HG03060 (cell line): ENCODE measurements around the gene TJP1.
"Not testable (repeated sequence)": the region's sequence is repeated elsewhere in the genome, so short reads cannot be mapped to it uniquely, and the experiment has no call there.

Source experiments
- ATAC-seq: cut with Tn5 transposase; IDR thresholded peaks from one replicate; pipeline ENCODE4 v1.9.1; 2021; ENCODE audit warnings: low read depth, moderate number of reproducible peaks; ENCODE audit not compliant: unreplicated experiment

The TJP1 gene

DNA sequence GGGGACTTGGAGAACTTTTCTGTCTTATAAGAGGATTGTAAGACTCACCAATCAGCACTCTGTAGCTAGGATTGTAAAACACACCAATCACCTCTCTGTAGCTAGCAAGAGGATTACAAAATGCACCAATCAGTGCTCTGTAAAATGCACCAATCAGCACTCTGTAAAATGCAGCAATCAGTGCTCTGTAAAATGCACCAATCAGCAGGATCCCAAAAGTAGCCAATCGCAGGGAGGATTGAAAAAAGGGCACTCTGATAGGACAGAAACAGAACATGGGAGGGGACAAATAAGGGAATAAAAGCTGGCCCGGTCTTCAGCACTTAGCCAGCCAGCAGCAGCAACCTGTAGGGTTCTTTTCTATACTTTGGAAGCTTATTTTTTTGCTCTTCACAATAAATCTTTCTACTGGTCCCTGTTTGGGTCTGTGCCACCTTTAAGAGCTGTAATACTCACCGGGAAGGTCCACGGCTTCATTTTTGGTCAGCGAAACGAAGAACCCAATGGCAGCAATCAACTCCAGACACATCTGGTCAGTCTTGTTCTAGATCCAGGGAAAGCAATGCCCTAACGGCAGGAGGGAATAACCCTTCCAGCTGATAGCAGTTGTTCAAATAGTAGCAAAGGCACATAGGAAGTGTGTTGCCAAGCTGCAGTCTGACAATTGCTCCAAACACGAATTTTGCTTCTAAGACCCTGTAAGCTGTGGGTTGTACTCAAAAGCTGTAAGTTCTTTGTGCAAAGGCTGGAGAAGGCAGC lies 135.6 kb downstream of the TJP1 start:
- no peak for ATAC-seq

DNA sequence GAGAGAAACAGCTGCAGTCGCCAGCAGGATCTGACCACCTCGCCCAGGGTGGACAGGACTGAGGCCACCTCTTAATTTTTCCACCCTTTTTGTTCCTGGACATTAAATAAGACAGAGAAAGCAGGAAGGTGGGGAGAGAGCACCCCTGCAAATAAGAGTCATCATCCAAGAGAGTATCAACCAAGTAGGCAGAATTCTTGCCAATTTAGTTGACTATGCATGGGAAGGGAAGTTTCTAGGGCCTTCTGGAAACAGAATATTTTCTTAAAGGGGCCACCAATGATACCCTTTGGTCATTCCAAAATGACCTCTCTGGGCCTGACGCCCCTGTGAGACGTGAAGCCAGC lies 136.2 kb downstream of the TJP1 start:
- no peak for ATAC-seq

DNA sequence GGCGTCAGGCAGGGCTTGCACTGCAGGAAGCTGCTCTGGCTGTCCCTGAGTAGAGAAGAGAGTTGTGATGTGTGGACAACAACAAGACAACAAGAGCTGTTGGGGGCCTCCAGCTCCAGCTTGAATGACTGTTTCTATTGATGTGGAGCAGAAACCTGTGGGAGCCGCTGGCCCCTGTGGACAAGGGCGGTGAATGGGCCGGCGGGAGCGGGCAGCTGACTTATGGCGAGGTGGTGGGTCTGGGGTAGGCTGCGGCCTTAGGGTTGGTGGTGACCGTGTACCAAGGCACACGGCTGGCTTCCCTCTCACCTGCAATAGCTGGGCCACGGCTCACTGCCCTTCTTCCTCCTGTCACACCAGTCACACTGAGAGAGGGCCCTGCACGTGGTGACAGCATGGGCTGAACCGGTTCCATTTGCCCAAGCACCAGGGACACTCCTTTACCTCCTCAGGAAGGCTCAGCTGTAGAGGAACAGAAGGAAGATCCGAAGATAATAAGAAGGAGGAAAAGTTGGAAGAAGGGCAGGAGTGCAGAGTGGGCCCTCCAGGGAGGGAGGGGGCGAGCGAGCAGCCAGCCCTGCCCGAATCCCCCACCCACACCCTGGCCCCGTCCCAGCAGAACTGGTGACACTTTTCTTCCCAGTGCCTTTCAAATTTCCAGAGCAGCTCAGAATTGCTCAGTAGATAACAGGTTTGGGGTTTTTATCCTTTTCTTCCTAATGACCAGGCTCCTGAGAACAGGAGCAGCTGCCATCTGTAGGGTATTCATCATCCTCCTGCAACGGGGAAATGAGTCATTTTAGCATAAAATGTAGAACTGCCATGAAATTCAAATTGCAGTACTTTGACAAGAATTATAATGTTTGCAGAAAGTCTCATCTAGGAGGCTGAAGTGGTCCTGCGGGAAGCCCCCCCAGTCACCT lies 136.9 kb downstream of the TJP1 start:
- no peak for ATAC-seq

DNA sequence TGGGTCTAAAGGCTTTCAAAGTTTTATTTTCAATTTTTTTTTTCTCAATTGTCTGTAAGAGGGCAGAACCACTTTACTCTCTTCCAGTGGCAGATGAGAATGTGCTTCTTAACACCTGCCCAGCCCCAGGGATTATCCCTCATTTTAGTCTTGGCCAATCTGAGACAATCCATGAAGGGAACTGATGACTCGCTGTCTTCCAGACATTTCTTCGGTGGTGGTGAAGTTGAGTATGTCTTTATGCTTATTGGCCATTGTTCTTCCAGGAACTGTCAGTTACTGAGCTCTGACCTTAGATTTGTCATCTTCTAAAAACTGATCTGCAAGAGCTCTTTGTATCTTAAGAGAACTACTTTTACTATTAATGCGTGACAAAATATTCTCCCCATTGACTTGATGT lies 139.5 kb downstream of the TJP1 start:
- no peak for ATAC-seq

DNA sequence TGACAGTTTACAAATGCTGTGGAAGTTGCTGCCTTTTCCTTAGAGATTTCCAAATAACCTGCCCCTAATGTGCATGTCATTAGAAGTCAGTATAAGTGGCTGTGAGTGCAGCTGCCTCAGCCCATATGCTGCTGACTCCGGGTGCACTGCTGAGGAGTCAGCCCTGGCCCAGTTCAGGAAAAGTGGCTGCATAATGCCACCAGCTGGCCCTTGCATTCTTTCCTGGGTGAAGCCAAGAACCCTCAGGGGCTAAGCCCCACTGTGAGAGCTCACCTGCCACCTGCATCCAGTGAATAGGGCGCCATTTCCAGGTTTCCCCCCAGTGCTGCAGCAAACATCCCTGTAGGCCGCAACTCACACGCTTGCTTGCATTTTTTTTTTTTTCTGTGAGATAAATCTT lies 139.9 kb downstream of the TJP1 start:
- ATAC-seq = no peak

DNA sequence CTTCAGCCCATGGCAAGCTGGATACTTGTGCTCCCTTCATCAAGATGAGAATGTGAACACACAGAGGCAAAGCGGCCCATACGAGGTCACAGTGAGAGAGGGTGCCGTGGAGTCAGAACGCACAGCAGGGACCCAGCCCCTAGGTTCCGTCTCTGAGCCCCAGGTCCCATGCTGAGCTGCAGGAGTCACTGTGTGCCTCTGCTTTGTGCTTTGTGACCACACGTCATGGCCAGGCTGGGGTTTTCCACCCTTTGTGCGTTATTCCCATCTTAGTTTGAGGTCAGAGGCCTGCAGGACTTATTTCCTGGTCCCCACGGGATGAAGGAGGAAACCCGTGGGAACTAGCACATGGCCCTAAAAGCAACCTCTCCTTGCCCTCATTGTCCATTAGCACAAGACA lies 140.3 kb downstream of the TJP1 start:
- ATAC-seq = no peak

DNA sequence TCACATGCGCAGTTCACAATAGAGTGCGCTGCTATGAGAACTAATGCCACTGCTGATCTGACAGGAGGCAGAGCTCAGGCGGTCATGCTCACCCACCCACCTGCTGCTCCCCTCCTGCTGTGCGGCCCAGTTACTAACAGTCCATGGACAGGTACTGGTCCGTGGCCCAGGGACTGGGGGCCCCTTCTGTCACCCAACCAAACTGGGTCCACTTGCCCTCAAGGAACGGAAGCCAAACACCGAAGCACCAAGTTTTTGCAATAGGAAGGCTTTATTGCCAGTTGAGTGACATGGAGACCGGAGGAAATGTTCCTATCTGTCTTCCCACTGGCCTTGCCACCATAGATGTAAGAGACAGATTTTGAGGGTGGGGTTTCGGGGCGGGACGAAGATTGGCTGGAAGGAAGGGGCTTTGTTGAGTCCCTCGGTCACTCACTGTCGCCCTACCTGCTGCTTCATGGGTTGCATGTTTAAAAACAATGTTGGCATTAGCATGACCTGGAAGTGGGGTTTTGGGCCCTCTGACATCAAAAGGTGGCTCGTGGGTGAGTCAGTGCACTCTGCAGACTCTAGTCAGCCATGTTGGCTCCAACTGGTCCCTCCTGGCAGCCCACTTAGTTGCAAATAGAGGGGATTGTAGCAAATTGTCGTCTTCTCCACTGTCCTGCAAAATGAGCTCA lies 141.0 kb downstream of the TJP1 start:
- ATAC-seq = no peak

DNA sequence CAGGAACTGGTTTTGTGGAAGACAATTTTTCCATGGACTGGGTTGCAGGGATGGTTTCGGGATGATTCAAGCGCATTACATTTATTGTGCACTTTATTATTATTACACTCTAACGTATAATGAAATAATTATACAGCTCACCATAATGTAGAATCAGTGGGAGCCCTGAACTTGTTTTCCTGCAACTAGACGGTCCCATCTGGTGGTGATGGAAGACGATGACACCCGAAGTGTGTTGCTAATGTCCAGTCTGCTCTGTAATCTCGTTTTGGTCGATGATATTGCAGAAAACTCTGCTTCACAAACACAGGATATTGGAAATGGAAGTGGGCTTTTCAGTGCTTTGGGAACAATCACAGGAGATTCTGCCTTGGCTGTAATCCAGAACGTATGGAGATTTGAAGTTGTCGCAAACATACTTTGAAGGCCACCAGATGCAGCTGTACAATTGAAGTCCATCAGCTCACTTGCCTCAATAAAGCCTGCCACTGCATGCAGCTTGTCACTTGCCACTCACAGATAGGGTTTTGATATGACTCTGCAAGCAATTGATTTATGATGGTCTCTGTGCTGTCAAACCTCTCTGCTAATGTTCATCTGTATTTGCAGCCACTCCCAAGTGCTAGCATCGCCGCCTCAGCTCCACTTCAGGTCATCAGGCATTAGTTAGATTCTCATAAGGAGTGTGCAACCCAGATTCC lies 141.7 kb downstream of the TJP1 start:
- no peak for ATAC-seq

DNA sequence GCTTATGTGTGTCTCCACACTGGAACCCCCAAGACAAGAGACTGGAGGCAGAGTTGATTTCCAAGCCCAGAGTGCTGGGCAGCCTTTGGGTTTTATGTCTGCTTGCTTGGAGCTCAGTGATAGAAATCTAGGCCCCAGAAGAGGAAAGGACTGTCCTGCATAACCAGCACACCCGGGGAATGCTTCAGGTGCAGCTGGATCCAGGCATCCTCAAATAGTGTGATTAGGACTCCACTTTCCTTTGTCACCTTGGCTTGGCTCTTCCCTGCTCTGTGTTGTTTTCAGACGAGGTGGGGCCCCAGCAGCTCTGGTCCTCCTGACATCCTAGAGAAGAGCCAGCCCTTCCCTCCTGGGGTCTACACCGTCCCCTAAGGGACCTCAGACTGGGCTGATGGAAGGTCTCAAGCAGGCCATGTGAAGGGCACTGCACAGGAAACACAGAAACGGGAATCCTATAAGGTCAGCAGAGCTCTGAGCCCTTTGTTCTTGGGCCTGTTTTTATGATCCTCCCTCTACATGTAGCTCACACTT lies 143.7 kb downstream of the TJP1 start:
- ATAC-seq = no peak

DNA sequence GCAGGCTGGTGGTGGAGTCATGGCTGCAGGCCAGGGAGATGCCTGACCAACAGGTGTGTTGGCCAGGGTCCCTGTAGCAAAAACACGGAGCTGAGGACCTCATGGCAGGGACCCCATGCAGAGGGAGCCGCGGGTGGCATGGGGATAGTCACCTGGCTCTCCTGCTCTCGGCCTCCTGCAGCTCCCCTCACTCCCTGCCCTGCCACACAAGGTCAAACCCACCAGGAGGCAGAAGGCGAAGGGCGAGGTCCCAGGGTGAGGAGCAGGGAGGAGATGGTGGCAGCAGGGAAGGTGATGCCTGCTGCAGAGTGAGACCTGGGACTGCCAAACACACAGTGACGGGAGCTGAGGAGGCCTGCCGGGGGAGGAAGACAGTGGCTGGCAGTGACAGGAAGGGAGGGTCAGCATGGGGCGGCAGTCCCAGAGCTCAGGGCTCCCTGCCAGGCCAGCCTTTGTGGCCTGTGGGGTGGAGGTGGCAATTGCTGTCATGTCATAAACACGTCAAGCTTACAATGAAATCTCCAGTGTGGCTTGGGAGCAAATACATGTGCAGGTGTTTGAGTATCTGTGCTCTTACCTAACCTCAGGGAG lies 144.3 kb downstream of the TJP1 start:
- ATAC-seq = no peak

DNA sequence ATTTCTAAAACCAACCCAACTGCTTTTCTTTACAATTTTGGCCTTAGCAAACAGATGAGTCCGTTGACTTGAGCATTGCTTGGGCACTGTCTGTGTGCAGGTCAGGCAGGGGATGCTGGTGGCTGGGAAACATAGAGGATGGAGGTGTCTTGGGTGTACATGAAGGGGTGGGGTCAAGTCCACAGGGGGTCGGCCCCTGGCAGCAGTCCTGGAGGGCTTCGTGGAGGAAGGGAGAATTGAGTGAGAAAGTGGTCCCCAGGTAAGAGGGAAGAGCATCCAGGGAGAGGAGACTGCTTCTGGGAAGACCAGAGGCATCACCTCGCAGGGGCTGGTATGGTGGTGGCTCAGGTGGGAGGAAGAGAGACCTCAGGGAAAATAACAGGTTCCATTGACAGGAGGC lies 144.8 kb downstream of the TJP1 start:
- ATAC-seq = no peak

DNA sequence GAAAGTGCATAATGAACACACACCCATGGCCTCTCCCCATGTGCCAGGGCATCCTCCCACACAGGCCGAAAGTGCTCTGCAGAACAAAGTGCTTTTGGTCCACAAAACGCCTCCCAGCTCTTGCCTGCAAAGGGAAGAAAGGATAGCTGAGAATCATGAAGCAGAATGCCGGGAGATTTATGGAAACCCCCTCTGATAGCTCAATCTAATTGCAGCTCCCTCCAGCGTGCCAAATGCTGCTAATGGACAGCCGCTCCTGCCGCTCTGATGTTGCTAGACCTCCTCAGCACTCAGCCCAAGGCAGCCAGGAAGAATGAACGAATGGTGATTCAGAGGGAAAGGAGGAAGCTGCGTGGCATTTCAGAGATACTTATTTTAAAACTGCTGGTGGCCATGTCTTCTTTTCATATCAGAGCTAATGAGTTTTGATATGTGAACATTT lies 145.3 kb downstream of the TJP1 start:
- no peak for ATAC-seq

DNA sequence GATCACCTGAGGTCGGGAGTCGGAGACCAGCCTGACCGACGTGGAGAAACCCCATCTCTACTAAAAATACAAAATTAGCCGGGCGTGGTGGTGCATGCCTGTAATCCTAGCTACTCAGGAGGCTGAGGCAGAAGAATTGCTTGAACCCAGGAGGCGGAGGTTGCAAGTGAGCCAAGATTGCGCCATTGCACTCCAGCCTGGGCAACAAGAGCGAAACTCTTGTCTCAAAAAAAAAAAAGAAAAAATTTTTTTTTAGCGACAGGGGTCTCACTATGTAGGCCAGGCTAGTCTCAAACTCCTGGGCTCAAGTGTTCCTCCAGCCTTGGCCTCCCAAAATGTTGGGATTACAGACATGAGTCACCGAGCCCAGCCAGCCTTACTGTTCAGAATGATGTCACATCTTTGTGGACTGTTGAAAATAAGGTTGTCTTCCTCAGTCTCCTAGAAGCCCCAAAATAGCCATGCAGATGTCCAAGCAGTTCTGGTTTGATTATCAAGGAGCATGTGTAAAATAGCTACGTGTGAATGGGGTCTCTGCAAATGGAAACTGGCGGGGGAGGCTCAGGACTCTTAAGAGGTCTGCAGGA lies 145.8 kb downstream of the TJP1 start:
- not testable (repeated sequence) for ATAC-seq

DNA sequence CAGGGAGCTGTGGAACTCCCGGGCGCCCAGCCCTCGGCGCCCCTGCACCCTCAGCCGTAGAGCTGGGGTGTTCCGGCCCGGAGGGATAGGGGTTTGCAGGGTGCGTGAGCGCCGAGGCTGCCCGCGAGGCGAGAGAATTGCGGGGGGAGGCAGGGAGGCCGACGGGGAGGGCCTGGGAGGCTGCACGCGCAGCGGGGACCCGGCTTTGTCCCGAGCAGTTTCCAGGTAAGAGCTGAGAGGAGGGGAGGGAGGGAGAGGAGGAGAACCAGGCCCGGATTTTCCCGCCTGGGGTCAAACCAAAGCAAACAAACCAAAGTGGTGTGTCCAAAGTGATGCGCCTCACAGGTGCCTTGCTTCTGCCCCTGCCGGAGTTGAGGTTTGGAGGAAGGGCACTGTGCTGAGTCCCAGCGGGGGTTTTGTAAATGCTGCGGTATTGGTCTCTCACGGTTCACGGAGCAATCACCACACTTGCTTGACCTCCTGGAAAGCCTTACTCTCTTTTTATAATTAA lies 146.4 kb downstream of the TJP1 start:
- ATAC-seq = no peak

DNA sequence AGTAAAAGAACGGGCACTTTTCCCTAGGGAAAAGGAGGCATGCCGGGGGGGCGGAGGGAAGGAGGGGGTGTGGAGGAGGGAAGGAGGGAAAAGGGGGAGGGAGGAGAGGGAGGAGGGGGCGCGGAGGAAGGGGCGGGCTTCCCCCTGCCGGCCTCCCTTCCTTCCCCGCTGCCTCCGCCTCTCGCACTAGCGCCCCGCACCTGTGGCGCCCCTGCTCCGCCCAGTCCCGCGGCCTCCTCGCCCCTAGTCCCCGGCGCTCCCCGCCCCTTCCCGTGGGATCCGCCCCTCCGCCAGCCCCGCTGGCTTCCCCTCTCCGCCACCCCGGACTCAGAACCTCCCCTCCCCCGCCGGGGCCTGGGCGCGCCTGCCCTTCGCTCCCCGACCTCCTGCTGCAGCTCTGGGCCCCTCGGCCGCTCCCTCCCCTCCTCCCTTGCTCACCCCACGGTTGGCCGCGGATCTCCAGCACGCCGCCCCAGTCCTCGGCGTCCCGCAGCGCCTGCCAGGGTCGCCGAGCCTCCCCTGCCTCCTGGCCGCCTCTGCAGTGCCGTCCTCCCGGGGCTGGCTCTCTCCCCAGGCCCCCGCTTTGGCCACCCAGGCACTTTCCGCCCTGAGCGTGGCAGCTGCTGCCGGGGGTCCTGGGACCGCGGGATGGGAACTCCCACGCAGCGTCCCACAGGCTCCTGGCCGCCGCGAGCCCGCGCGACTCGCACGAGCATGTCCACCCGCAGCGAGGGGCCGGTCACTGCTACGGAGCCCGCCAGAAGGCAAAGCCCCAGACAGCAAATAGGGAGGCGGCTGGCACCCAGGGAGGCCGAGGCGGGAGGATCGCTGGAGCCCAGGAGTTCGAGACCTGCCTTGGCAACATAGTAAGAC lies 147.4 kb downstream of the TJP1 start:
- ATAC-seq = no peak

DNA sequence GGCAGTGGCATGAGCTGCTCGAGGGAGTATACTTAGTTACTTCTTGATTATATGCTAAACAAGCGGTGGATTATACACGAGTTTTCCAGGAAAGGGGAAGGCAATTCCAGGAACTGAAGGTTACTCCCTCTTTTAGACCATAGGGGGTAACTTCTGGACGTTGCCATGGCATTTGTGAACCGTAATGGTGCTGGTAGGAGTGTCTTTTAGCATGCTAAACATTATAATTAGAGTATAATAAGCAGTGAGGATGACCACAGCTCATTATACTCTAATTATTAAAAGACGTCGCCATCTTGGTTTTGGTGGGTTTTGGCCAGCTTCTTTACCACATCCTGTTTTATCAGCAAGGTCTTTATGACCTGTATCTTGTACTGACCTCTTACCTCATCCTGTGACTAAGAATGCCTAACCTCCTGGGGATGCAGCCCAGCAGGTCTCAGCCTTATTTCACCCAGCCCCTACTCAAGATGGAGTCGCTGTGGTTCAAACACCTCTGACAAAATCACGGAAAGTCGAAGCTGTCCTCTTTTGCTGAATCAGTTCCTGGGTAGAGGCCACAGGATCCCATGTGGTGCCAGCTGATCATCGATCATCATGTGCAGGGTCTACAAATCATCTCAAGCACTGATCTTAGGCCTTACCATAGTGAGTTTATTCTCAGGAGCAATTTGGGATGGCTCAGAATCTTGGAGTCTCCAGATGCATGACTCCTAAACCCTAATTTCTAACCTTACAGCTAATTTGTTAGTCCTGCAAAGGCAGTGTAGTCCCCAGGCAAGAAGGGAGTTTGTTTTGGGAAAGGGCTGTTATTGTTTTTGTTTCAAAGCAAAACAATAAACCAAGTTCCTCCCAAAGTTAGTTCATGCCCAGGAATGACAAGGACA lies 149.1 kb downstream of the TJP1 start:
- ATAC-seq = no peak

DNA sequence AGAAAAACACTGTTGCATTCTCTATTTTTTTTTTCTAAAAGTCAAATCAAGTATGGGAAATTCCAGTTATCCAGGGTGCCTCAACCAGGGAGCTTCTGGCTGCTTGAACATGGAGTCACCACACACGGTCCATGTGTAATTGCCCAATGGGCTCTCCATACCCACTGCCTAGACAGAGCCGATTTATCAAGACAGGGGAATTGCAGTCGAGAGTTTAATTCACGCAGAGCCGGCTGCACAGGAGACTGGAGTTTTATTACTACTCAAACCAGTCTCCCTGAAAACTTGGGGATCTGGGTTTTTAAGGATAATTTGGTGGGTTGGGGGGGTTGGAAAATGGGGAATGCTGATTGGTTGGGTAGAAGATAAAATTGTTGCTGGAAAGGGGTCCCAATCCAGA lies 149.8 kb downstream of the TJP1 start:
- no peak for ATAC-seq

DNA sequence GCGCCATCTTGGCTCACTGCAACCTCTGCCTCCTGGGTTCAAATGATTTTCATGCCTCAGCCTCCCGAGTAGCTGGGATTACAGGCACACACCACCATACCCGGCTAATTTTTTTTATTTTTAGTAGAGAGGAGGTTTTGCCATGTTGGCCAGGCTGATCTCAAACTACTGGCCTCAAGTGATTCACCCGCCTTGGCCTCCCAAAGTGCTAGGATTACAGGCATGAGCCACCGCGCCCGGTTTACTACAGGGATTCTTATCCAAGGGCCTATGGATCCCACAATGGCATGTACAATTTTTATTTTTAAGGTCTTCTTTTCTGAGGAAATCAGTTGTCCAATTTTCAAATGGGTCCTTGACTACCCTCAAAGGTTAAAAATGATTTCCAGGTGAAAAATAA lies 150.2 kb downstream of the TJP1 start:
- ATAC-seq = not testable (repeated sequence)
